GM18502 (cell line): ENCODE results near the gene SMIM30.

Source experiments
- ATAC-seq: cut with Tn5 transposase; IDR thresholded peaks from one replicate; pipeline ENCODE4 v1.9.1; 2021; ENCODE audit warnings: mild to moderate bottlenecking; ENCODE audit not compliant: unreplicated experiment, poor library complexity

The SMIM30 gene

DNA sequence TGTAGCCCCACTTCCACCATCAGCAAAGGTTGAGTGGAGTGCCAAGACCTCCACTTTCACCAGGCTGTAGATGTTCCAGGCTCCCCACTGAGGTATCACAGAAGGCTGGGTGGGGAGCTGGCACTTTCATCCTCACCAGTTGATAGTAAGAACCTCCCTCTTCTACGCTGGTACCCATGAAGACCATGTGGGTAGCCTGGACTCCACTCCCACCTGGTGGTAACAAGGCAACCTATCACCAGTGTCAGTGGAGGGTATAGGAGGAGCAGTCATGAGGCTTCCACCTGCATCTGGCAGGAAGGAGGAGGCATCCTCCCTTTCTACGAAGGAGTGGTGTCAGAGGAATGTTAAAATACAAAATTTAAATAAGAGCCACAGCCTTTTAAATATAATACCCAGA lies 4.4 kb downstream of the SMIM30 start:
- ATAC-seq: peak; percentile 29

DNA sequence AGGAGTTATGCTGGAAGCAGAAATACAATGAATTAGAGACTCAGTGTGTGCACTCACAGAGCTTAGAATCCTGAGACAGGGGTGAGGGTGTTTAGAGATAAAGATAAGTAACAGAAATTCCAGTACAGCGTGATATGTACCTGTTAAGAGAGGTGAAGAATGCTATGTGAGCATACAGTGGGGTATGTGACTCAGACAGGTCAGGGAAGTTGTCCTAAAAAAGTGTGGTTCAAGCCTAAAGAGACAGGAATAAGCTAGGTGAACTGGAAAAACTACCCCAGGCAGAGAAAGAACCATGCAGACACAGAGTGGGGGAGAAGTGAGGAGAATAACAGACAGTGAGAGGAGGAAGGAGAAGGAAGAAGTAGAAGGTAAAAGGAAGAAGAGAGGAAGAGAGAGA lies 8.6 kb downstream of the SMIM30 start:
- ATAC-seq: no peak

DNA sequence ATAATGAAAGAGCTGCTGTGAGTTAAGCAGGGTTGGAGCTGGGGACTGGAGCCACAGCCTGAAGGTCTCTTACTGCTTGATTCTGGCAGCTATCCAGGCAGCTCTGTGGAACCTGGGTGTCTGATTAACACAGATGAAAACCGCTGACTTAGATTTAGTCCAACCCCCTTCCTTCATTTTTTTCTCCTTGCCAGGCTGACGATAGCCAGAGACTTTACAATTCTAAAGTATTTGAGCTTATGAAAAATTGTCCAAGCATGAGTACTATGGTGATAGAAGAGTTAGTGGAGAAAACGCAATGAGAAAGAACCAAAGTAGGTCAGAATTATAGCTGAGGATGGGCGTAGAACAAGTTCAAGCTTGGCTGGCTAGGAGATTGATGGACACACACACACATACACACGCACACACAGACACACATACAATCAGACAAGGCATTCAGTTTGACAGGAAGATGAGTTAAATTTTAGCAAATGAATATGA lies 18.2 kb downstream of the SMIM30 start:
- no peak for ATAC-seq

DNA sequence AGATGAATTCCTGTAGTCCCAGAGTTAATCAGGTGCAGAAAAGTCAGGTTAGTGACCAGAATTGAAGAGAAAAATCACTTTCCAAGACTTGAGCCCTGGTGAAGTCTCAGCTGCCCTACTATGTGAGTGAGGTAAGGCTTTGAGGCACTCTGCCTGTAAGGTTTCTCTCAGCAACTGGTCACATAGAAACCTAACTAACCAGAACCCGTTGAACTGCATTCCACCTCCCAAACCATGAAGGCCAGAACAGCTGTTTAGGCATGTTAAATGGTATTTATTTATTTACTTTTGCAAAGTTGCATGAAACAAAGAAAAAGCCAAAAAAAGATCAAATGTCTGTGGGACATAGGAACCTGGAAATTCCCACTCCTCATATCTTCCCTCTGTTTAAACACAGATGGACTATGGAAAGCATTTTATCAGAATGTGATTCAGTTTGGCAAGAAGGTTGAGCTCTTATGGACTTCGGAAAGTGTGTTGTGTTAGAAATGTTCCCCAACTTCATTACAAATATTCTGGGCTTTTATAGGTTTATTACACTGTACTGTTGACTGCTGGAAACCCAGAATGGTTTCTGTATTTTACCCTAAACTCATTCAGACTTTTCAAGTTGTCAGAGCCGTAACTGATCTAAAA lies 19.0 kb downstream of the SMIM30 start:
- ATAC-seq: no peak

DNA sequence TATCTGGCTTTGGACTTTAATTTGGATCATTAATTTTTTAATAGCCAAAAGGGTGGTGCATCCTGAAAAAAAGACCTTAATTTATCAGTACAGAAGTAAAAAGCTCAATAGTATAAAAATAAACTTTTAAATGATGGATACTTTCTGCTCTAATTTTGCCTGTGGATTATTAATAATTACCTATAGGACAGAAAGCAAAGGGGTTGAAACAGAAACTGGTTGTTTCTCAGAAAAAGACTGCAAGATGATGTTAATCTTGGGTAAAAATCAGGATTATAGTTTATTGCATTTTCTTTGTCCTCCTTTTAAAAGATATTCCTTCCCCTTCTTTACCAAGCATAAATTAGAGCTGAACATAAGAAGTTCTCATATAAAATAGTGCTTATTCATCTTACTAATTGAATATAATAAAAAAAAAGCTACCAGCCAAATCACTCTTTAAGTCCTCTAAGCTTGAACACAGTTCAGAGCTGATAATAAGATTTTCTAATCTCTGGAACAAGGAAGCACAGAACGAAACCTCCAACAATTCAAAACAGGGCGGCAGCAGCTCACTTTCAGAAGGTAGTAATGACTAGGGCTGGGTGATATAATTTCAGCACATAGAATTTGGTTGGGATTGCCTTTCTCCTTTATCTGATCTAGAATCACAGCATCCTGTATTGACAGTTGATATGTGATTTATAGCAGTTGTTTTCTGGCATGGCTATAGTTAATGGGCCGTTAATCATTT lies 23.7 kb downstream of the SMIM30 start:
- ATAC-seq: no peak

DNA sequence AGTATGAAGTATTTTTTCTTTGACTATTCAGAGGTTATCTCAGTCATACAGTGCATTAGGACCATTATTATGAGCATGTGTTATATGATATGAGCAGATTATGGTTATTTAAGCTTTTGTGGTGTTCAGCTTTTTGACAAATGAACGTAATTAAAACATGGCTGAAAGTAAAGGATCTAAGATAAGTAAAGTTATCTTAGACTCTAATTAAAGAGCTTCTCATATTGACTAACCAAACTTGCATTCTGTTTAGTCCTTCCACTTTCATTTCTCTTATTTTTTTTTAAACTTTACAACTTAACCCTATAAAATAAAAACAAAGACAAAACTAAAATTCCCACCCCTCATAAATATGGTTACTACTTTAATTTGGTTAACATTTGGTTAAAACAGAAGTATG lies 24.8 kb downstream of the SMIM30 start:
- no peak for ATAC-seq

DNA sequence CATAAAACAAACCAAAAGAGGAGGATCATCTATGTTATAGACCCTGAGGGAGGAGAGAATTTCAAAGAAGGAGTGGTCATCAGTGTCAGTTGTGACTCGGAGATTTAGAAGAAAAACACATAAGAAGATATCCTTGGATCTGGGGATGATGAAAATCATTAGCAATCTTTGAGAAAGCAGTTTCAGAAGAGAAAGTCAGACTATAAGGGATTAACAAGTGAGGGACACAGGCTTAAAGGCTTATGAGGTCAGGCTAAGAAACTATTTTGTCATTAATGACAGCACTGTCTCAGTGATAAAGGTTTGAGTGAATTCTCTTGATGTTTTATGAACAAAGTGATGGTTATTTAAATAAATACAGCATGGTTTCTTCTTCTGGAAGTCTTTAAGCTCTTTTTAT lies 25.6 kb downstream of the SMIM30 start:
- no peak for ATAC-seq

DNA sequence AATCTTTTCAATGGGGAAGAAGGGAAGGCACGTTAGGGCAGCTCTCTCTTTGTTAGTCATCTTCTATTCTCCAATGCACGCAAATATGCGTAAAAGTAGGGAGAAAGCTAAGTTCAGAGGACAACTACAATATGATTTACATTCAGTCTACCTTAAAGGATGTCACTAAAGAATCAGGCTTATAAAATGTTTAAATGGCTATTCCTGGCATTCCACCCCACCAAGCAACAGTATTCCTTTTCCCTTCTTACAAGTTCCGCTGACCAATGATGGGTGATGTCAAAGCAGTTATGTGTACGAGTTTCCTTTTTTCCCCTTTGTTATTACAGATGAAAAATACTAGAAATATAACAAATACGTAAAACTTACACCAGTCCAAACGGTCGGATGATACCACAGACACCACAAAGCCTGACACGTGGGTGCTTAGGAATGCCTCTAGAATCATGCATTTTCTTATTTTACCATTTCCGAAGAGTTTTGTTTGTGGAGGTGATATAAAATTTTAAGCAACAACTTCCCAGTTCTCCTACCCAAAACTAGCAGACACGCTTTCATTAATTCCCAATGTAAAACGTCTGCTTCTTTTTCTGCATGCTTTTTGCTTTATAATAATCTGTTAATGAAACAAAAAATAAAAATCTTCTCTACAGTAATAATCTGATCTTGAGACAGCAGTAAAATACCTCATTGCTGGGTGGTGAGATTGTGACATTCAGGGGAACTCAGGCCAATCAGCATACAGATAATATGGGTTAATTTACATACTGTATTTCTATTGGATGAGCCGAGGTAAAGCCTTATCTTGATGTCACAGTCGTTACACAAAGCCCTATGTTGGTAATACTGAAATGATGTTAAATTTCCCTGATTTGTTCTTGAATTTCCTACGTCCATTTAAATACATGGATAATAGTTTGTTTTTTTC lies 31.0 kb downstream of the SMIM30 start:
- ATAC-seq: peak; percentile 47

DNA sequence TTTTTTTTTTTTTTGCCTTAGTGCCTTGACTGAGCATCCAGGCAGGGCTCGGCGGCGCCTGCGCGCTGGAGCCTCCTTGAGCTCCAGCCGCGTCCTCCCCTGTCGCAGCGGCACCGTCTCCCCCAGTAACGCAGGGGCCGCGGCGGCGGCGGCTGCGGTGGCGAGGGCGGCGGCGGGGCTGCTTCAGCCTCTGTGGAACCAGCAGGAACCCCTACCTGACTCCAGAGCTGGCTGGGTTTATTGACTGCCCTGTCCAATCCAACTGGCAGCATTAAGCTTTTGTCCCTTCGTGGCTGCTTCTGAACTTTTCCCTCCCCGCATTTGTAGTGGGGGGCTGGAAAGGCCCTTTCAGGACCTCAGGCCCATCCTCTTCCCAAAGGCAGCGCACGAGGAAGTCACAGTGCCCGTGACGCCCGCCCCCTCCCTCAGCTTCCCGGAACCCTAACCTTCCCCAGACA lies 31.9 kb downstream of the SMIM30 start, which contains the start of gene GPR85:
Gene GPR85, minus strand, starts transcription at position 397 of the 458 bp plus-strand sequence. CDS start 2,106 bp downstream, outside the sequence.
- ATAC-seq: peak; percentile 82

DNA sequence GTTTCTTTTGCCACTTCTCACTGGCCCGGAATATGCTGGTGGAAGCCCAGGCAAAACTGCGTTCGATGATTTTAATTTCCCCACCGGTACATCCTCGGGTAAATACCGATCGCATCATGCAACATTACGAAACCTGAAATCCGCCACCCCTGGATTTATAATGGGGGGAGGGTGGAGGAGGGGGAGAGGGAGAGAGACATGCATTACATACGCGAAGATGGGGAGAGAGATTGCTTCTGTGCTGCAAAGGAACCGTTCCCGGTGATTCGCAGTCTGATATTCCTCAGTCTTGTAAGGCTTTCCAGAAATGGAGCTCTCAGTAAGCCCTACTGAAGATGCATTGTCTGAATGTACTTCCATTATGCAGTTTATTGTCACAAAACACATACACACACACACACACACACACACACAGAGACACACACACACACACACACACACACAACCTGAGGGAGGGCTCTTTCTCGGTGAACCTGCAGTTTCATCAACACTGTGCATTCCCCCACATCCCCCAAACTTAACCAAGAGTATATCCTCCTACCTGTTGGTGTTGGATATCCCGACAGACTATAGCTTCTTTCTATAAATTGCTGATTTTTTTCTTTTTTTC lies 32.5 kb downstream of the SMIM30 start:
- peak; percentile 8 for ATAC-seq

DNA sequence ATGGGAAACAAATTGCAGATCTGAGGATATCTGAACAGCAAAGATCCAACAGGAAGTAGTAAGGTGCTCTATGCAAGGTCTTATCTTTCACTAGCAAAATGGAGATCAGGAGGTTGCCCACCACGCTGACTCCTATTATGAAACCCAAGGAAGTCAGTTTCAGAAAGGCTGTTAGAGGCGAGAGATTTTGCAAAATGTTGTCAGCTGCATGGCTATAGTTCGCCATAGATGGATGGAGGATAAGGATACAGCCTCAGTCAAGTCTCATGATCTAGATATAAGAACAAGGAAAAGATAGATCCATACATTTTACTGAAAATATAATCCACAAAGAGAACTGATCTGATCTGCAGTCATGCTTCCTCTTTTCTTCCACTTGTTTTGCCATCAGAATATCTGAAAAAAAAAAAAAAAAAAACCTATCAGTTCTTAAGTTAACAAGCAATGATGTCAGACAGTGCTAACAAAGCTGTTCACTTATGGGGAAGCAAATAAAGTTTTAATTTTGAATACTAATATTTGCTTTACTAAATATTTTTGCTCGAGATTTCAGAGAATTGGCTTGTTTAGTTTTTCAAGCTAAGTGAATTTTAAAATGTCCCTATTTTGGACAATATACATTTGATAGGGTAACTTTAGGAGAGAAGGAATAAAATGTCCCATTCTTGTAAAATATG lies 33.7 kb downstream of the SMIM30 start:
- no peak for ATAC-seq

DNA sequence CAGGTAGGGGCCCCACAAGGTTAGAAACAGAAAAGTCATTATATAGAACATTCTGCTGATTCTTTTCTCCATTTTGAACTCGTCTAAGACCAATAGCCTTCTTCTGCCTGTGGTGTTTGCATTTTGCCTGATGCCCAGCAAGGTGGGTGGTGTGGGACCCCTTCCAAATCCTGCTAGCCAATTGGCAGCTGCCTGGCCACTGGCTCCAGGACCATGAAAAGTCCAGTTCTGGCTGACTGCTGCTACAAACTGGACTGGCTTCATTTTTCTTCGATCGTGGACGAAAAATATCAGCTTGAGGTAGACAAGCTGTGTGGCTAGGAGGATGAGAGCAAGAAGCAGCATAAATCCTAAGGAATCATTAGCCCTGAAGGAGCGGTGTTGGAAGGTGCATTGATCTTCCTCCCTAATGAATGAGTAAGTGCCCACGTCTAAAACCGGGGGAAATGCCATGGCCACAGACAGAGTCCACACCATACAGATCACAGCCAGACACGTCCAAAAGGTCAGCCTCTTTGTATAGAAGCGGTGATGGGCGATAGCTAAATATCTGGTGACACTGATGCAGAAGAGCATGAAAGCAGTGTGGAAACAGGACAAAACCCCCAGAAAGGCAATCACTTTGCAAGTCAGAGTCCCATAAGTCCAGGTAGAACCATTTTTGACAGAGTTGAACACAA lies 34.4 kb downstream of the SMIM30 start:
- no peak for ATAC-seq

DNA sequence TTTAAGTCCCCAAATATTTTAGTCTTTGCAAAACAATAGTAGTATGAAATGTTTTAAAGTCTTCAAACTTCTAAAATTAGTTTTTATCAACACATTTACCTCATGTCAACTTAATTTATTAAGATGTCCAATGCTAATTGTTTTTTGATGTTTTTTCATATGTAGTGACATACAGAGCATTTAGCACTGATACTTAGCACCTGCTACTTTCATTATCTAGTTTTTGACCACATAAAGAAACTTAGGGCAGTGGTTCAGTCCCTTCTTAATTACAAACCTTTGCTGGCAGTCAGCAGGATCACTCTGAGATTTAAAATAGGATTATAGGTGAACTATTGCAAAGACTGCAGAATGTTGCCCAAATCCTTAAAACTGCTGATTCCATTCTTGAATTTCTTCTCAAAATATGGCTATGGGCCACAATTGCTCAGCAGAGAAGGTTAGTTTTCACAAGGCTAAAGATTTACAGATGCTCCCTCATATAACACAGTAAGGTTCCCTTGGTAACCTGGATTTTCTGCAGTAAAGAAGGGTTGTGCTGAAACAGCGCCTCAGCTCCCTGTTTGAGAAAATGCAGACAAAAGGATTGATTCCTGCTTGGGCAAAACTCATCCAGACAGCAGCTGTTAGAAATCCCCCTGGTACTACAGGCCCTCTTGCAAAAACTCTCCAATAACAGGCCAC lies 35.1 kb downstream of the SMIM30 start:
- no peak for ATAC-seq

DNA sequence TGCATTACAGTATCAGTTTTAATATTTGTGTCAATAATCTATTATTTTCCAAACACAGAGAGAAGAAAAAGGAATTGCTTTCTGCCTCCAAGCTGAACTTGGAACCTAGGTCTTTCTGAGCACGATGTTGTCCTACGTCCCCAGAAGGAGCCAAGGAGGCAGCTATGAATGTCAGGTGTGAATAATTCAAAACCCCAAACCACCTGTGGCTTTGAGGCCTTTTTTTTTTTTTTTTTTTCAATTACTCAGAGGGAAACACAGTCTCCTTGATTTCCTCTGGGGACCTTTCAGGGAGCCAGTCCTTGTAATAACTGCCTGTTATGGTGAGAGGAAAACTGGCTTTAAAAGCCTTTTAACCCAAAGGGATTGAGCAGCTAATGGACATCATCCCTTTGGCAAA lies 40.0 kb downstream of the SMIM30 start:
- ATAC-seq: no peak

DNA sequence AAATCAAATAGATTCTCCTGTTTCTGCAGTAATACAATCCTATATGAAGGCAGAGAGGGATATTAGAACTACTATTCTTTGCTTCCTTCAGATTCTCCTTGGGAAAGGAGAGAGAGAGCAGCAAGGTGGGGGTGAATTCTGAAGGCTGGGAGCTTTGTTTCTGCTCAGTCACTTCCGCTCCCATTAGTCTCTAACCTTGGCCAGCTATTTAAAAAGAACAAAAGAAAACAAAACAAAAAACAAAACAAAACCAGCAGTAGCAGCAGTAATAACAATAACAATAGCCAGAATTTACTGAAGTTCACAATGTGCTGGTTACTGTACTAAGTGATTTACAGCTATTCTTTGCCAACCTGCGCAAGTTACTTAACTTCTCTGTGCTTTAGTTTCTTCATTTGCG lies 41.7 kb downstream of the SMIM30 start:
- ATAC-seq: no peak

DNA sequence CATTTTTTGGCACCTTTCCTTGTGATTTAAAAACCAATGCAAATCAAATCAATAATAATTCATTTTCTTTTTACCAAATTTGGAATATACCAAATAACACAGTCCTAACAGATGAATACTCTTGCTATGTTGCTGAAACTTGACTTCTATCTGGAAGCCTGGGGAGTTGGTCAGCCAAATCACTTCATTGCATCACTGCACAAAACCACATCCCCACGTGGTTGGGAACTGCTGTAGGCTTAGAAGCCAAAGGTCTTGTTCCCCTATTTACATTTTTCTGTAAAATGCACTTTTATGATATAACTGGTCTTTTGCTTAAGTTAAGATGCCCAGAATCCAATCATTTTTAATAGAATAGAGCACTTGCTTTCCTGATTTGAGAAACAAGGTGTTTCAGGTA lies 46.9 kb downstream of the SMIM30 start:
- peak; percentile 70 for ATAC-seq
